HG03159 (cell line): ENCODE measurements around the gene RNF123.
A peak's percentile ranks its signal among the peaks of the same experiment; 100 is the strongest.

Experiments
- ATAC-seq: cut with Tn5 transposase; IDR thresholded peaks from one replicate; pipeline ENCODE4 v1.9.1; 2021; ENCODE audit warnings: mild to moderate bottlenecking, moderate library complexity; ENCODE audit not compliant: unreplicated experiment

RNF123 gene

DNA sequence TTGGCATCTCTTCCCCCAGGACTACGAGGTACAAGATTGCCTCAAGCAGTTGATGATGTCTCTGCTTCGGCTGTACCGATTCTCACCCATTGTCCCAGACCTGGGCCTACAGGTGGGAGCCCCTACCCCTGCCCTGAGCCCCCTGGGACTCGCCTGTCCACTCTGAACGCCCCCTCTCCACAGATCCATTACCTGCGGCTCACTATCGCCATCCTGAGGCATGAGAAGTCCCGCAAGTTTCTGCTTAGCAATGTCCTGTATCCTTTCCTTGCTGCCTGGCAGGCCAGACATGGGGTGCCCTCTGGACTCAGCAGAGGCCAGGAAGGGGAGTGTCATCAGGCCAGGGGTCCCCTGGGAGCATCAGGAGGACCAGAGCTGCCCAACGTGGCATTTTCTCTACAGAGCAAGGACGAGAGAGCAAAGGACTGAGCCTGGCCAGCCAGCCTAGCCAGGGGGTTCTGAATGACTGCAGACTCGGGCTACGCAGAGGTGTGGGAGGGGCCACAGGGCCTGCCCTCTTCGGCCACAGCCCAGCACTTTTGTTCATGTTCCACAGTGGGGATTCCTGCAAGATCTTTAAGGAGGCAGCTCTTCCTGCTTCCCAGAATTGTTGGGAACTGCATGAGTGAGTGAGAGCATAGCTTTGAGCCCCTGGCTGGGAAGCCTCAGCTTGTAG lies 11.2 kb downstream of the RNF123 start:
- no peak for ATAC-seq

GRCh38 chr3:49701388-49702077 lies 12.2 kb downstream of the RNF123 start:
- ATAC-seq = no peak

- no peak for ATAC-seq
These were observed 13.3 kb downstream of the RNF123 start for GRCh38 chr3:49702672-49703071.

DNA sequence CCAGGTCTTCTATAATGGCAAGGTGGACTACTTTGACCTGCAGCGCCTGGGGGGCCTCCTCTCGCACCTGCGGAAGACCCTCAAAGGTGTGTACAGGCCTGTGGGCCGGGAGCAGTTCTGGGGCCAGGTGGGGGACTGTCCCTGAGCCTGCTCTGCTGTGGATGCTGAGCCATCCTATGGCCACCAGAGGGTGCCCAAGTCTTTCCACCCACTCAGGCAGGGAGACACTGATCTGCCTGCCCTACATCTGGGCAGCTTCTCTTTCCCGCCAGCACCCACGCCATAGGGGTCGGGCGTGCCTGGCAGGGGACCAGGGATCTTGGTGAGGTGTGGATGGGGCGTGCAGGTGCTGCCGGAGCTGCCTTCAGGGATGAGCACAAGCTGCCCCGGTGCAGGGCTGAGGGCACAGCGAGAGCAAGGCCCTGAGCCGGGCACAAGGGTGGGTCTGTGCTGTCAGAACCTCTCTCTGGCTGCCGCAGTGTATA lies 14.1 kb downstream of the RNF123 start:
- ATAC-seq = peak; percentile 64

DNA sequence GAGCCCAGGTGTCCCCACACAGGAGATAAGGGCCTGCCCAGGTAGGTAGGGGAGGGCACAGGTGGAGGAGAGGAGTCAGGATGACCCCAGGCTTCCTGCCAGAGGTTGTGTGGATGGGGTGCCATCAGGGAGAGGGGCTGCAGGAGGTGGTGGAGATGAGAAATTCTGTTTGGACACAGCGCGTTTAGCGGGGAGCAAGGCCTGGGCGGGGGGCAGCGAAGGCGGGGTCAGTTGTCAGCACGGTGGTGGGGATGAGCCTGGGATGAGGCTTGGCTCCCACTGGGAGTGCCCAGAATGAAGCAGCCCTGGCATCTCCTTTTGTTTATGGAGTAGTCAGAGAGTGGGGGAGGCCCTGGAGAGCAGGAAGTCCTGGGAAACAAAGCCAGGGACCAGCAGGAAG lies 14.6 kb downstream of the RNF123 start:
- no peak for ATAC-seq

DNA sequence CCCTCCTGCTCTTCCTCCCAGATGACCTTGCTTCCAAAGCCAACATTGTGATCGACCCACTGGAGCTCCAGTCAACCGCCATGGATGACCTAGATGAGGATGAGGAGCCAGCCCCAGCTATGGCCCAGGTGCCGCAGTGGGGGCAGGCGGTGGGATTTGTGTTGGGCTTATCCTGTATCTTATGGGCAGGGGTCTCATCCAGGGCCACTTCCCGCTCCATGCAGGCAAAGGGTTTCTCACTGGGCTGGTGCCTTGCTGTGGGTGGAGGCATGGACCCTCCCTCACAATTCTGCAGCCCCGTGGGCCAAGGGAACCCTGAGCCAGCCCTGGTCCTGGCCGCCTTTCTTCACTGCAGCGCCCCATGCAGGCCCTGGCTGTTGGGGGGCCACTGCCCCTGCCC lies 15.3 kb downstream of the RNF123 start:
- no peak for ATAC-seq

DNA sequence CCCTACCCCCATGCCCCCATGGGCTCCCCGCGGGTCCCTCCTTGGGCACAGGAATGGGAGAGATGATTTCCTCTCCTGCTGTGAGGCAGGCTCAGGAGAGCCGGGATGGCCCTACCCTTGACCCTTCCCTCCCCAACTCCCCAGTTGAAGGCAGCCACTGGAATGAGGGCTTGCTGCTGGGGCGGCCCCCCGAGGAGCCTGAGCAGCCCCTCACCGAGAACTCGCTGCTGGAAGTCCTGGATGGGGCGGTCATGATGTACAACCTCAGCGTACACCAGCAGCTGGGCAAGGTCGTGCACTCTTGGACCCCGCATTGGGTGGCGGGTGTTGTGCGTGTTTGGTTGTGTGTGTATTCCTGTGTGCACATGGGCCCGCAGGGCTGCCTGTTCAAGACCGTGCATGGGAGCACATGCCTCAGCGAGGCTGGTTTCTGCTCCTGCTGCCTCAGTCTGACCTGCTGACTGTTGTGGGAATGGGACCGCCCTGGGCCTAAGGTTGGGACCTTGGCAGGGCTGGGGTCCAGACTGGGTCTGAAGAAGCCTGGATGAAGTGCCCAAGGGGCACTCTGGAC lies 16.1 kb downstream of the RNF123 start:
- ATAC-seq = no peak

GRCh38 chr3:49706456-49707112 lies 17.2 kb downstream of the RNF123 start:
- ATAC-seq = no peak

GRCh38 chr3:49707113-49707480 lies 17.7 kb downstream of the RNF123 start:
- no peak for ATAC-seq

DNA sequence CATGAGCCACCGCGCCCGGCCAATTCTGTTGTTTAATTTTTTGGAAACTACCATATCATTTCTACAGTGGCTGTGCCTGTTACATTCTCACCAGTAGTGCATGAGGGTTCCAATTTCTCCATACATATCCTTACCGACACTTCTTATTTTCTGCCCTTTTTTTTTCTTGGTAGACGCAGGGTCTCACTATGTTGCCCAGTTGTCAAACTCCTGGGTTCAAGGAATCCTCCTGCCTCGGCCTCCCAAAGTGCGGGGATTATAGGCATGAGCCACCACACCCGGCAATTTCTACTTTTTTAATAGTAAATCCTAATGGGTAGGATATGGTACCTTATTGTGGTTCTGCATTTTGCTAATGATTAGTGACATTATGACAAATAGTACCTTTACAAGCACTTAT lies 20.5 kb downstream of the RNF123 start:
- no peak for ATAC-seq

DNA sequence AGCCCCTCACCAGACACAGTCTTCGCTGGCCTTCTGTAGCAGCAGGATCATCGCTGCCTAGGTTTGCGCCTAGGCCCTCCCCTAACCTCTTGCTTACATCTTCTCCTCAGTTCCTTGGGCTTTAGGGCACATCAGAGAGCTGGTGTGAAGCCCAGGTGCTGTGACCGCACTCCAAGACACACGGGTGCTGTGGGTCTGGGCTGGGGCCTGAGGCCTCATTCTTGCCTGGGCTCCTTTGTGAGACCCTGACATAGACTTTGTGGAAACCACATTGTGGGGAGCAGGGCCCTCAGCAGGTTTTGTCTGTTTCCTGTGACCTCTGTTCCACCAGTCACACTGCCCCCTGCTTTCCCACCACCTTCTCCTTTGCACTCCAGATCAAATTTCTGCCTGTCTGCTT lies 22.1 kb downstream of the RNF123 start:
- ATAC-seq = no peak

DNA sequence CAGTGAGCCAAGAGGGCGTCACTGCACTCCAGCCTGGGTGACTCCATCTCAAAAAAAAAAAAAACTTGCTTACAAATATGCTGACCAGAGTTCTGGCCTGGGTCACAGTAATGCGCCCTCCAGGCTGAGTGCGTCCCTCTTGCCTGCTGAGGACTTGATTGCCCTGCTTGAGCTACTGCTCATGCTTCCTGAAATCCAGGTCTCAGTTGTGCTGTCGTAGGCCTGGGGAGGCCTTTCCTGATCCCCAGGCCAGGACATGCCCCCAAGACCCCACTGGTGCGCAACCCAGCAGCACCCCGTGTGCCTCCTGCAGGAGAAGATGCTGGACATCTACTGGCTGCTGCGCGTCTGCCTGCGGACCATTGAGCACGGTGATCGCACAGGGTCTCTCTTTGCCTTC lies 22.8 kb downstream of the RNF123 start:
- no peak for ATAC-seq

- no peak for ATAC-seq
These were observed 23.4 kb downstream of the RNF123 start for GRCh38 chr3:49712631-49713317.

DNA sequence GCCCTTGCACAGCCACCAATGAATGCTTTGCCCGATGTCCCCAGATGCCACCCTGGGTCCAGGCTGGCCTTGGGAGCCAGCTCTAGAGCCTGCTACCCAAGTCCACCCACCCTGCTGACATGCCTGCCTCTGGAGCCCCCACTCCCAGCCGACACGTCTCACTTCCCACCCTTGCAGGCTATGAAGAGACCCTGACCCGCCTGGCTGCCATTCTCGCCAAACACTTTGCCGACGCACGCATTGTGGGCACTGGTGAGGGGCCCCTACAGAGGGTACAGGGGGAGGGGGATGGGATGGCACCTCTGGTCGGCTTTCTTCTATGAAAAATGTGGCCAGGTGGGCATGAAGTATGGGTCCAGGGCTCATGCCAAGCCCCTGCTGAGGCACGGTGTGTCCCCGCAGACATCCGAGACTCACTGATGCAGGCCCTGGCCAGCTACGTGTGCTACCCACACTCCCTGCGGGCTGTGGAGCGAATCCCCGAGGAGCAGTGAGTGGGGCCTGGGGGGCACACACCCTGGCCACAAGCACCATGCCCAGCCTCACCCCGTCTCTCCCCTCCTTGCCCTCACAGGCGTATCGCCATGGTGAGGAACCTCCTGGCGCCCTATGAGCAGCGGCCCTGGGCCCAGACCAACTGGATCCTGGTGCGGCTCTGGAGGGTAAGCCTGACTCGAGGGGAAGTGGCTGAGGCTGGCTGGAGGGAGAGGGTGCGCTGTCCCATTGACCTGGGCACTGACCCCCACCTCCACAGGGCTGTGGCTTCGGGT lies 24.2 kb downstream of the RNF123 start:
- no peak for ATAC-seq

- no peak for ATAC-seq
These were observed 25.6 kb downstream of the RNF123 start for GRCh38 chr3:49714728-49715550.

DNA sequence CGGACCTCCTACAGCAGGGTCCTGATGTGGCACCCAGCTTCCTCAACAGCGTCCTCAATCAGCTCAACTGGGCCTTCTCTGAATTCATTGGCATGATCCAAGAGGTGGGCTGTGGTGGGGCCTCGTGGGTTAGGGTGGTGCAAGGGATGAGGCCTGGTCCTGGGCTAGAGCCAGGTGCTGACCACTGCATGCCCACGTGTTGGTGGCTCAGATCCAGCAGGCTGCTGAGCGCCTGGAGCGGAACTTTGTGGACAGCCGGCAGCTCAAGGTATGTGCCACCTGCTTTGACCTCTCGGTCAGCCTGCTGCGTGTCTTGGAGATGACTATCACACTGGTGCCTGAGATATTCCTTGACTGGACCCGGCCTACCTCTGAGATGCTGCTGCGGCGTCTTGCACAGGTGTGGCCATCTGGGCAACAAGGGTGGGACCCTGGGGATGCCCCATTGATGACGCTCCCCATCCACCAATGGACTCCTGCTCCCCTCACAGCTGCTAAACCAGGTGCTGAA lies 26.3 kb downstream of the RNF123 start:
- ATAC-seq = no peak

GRCh38 chr3:49716169-49716568 lies 26.8 kb downstream of the RNF123 start:
- no peak for ATAC-seq

DNA sequence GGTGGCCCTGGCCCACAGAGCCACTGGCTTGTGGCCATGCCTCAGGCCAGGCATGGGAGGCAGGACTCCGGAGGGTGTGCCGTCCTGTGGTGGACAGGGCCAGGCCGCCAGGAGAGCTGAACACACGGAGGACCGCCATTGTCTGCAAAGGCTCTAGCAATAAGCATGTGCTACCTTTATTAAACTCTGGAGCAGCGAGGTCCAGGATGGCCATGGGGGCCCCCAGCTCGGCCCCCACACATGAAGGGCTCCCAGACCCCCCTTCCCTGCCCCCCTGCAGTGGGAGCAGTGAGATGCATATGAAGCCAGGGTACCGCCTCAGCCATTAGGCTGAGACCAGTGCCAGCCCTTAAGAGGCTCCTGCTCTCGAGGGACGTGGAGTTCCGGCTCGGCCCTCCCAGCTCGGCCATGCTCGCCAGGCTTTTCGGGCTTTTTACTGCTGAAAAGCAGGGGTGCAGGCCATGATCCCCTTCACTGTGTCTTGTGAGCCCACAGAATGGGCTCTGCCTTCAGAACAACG lies 27.4 kb downstream of the RNF123 start:
- ATAC-seq = no peak
